ENCODE results near the gene LIG4. TPM values are rescaled to one million over a fixed set of nuclear protein-coding genes. Genes with fewer than 3 reads are reported as not detected.

Gene LIG4
- total and polyA plus RNA-seq, 2 of the 4 experiments (the other 2 are of a cell fraction), result 5.0 to 7.2 TPM

GRCh38 chr13:108178078-108178477 lies 37.3 kb downstream of the LIG4 start:
- Histone ChIP-seq H2BK120ac (ENCODE audit: low read depth, low read length) (no peak overlapping the region), H3K27me3 (ENCODE audit: control insufficient read depth, insufficient read depth, low read length) (no peaks in the 10 kb centered on the region; the same call in 1 of the 2 replicates), H4K5ac (ENCODE audit: low read depth, low read length) (no peak overlapping the region), H2BK15ac (ENCODE audit: low read depth, low read length) (no peak overlapping the region), H3K56ac (ENCODE audit: extremely low read depth, insufficient read depth, low read length) (no peak overlapping the region), H3K14ac (replicated peaks; ENCODE audit: low read depth, low read length) (no peak overlapping the region), H3K4me1 (ENCODE audit: control insufficient read depth, insufficient read depth, low read length) (no peaks in the 10 kb centered on the region), H2BK20ac (ENCODE audit: low read depth, low read length) (no peak overlapping the region), H3K79me1 (ENCODE audit: low read depth in 1 of 2, low read length in 2 of 2) (no peaks in the 10 kb centered on the region), H3K4me3 (ENCODE audit: insufficient read depth, low read depth, low read length) (no peak overlapping the region), H3K36me3 (ENCODE audit: control insufficient read depth, insufficient read depth, low read length) (no peaks in the 10 kb centered on the region), H3K27ac (ENCODE audit: insufficient read depth, low read length) (no peak overlapping the region), H3K4me2 (ENCODE audit: low read depth, low read length) (no peak overlapping the region), H2BK5ac (ENCODE audit: low read depth, low read length, poor library complexity, severe bottlenecking) (no peak overlapping the region), H4K91ac (ENCODE audit: insufficient read depth, low read depth, low read length) (no peak overlapping the region), H4K20me1 (ENCODE audit: insufficient read depth, low read length) (no peaks in the 10 kb centered on the region), H2AFZ (replicated peaks; ENCODE audit: low read length, poor library complexity) (no peak overlapping the region), H3K18ac (ENCODE audit: low read depth, low read length) (no peak overlapping the region), H2AK9ac (replicated peaks; ENCODE audit: low read depth, low read length, poor library complexity) (no peak overlapping the region), H2AK5ac (ENCODE audit: low read depth, low read length) (no peak overlapping the region), H3K23ac (ENCODE audit: low read depth, low read length) (no peak overlapping the region), H4K8ac (ENCODE audit: low read depth in 2 of 2, low read length in 2 of 2) (no peak overlapping the region), H3K9me3 (ENCODE audit: control insufficient read depth, insufficient read depth, low read length) (no peaks in the 10 kb centered on the region), H3K4ac (ENCODE audit: low read depth, low read length) (no peak overlapping the region), H3K9ac (ENCODE audit: low read depth, low read length) (no peak overlapping the region), H3K9me1 (ENCODE audit: insufficient read depth, low read length) (no peaks in the 10 kb centered on the region)
- POLR2A ChIA-PET (ENCODE audit: unreplicated experiment), result no interaction called here
- in situ Hi-C loops (cut with MboI; ENCODE audit: low sequenced_read_pairs) (no loop called here), dilution Hi-C loops (cut with HindIII; ENCODE audit: low sequenced_read_pairs, unreplicated experiment) (no loop called here), intact Hi-C loops (cut with micrococcal nuclease) (no loop called here)
- BruUV-seq (replicated peaks), result no TSS peak
- 75% methylated on average over 2 of the region's 9 CpGs; no CpG with 5 or more reads in 1 of the 2 experiments for WGBS, 2 experiments (ENCODE audit: extremely low coverage in 2 of 2, insufficient read length in 1 of 2)
- no peak for TF ChIP-seq RAD21 (IDR thresholded peaks at IDR 0.05; ENCODE audit: low read length)
- TF ChIP-seq MAZ (IDR thresholded peaks at IDR 0.05; ENCODE audit: borderline replicate concordance, low read depth, low read length), result no peak
- TF ChIP-seq USF2 (IDR thresholded peaks at IDR 0.05; ENCODE audit: low read depth, low read length), result no peak
- no peak for TF ChIP-seq BHLHE40 (IDR thresholded peaks at IDR 0.05; ENCODE audit: low read depth, low read length)
- TF ChIP-seq ELK1 (IDR thresholded peaks at IDR 0.05; ENCODE audit: borderline replicate concordance, low read depth, low read length), result no peak
- no peak for TF ChIP-seq CHD1 (IDR thresholded peaks at IDR 0.05; ENCODE audit: low read depth, low read length)
- DNase-seq (no peak), ATAC-seq (ENCODE audit: low read depth) (no peak)
- CTCF ChIA-PET, result interaction anchor here (0.6 kb wide), 1 partner anchor 29 kb away, joined by 3 read pairs; no protein-coding TSS in a partner anchor
